Measurements from ENCODE around the gene S100A5.
"Not testable (repeated sequence)": the region's sequence is repeated elsewhere in the genome, so short reads cannot be mapped to it uniquely, and the experiment has no call there.

S100A5 gene, protein sequence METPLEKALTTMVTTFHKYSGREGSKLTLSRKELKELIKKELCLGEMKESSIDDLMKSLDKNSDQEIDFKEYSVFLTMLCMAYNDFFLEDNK

DNA sequence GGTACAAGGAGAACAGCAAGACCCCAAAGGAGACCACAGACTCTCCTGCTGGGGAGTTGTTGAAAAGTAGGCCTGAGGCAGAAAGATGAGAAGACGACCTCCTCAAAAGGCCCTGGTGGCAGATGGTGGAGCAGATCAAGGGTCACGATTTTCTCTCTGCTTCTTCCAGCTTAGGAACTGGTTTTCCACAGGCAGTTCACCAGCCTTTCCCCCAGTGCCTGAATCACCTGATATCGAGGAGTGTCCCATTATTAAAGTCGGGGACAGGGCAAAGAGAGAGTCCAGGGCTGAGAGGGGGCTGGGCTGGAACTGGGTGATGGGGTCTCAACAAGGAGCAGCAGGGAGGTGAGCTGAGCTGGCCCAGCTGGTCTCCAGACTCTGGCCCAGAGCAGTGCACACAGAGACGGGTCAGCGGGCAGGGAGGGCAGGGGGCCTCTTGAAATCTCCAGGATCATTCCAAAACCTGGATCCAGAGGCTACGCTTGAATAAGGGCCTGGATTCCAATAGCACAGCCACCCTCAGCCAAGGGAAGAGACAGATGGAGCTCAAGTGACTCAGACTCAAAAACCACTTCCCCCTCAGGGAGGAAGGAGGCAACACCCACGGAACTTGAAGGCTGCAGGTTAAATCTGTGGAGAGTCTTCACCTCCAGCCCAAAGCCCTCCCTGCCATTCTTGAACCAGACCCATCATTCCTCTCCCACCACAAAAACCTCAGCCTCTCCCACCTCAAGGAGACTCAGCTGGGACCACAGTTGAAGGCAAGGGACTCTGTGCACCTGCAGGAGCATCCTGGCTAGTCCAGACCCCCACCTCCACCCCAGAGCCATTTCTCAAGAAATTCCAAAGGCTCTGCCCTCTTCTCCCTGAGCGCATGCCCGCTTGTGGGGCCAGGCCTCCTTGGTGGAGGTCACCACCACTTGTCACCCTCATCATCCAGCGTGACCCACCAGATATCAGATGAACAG lies at the start of gene S100A5:
Gene S100A5 (minus strand): TSS at position 541 of the 968 bp plus-strand sequence. CDS start 743 bp downstream, outside the sequence.
- DNase-seq = peak; percentile 49 to 70

DNA sequence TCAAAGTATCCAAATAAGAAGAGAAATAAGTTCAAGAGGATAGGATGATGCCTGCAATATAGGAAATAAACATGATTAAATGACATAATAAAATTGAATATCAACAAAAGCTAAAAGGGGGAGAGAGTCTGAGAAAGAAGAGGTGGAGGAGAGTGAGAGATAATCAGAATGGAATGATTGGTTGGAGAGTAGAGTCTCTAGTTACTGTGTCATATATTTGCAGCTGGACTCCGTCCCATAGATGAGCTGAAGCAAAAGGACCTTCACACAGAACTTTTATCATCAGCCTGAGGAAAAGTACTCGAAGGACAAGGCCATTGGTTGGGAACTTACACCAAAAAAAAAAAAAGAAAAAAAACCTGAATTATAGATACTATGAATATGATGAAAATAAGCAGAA lies 47.7 kb upstream of the S100A5 start:
- no peak for DNase-seq

DNA sequence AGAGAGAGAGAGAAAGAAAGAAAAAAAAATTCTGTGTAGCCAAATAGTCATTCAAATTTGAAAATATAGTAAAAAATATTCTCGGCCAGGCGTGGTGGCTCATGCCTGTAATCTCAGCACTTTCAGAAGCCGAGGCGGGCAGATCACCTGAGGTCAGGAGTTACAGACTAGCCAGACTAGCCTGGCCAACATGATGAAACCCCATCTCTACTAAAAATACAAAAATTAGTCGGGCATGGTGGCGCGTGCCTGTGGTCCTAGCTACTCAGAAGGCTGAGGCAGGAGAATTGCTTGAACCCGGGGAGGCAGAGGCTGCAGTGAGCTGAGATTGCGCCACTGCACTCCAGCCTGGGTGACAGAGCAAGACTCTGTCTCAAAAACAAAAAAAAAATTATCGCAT lies 47.3 kb upstream of the S100A5 start:
- not testable (repeated sequence) for DNase-seq

DNA sequence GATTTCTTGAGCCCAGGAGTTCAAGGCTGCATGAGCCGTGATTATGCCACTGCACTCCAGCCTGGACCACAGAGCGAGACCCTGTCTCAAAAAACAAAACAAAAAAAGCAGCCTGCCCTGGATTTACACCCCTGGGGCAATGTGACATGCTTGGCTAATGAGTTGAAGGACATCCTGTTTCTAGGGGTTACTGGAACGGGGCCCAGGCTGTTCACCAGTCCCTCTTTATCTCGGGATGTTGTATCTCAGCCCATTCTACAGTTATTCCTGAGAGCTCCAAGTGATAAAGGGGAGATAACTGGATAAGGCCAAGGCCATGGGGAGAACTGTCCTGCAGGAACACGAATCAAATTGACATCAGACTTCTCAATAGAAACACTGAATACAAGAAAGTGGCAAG lies 46.6 kb upstream of the S100A5 start:
- no peak for DNase-seq

DNA sequence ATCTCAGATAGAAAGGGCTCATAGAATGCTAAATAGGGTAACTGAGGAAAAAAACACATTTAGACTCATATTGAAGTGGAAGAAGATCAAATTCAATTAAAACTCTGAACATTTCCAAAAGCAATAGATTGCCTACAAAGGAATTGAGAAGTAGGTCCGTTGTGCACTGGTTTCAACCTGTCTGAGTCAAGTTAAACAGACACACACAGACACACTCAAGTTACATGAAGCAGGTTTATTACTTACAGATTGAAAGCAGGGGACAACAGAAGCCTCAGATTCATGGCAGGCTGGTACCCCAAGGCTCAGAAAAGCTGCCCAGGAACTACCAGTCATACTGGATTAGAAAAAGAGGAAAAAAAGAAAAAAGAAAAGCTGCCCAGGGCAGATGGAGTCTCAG lies 45.6 kb upstream of the S100A5 start:
- DNase-seq = no peak

DNA sequence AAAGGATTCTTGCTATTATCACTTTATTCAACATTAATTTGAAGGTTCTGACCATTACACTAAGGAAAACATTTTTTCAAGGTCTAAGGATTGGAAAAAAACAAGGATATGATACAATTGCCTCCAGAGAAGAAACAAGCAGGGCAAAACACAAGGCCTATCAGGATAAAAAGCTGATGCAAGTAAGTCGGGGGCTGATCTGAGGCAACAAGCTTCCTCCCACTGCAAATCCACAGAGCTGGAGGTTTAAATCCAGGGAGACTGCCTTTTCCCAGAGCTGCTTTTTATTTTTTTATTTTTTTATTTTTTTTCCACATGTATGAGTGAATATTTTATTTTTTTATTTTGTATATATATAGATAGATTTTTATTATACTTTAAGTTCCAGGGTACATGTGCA lies 44.3 kb upstream of the S100A5 start:
- DNase-seq = no peak

DNA sequence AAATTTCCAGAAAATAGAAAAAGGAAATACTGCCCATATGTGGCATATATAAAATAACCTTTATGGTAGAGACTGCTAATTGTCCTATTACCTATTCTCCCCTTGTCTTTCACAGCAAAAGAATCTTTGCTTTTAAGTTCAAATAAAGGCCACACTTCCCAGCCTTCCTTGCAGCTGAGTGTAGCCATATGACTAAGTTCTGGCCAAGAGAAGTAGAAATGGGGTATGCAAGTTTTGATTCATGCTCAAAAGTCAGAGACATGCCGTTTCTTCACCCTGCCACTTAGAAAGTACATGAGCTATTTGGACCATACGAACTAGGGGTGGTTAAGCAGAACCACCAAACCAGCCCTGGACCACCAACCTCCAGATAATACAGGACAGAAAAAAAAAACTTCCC lies 43.2 kb upstream of the S100A5 start:
- no peak for DNase-seq

DNA sequence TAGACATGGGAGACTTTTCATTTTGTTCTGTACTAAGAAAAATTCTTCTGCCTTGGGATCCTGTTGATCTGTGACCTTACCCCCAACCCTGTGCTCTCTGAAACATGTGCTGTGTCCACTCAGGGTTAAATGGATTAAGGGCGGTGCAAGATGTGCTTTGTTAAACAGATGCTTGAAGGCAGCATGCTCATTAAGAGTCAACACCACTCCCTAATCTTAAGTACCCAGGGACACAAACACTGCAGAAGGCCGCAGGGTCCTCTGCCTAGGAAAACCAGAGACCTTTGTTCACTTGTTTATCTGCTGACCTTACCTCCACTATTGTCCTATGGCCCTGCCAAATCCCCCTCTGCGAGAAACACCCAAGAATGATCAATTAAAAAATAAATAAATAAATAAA lies 42.8 kb upstream of the S100A5 start:
- not testable (repeated sequence) for DNase-seq

DNA sequence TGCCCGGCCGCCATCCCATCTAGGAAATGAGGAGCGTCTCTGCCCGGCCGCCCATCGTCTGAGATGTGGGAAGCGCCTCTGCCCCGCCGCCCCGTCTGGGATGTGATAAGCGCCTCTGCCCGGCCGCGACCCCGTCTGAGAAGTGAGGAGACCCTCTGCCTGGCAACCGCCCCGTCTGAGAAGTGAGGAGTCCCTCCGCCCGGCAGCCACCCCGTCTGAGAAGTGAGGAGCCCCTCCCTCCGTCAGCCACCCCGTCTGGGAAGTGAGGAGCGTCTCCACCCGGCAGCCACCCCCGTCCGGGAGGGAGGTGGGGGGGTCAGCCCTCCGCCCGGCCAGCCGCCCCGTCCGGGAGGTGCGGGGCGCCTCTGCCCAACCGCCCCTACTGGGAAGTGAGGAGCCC lies 42.1 kb upstream of the S100A5 start:
- not testable (repeated sequence) for DNase-seq

DNA sequence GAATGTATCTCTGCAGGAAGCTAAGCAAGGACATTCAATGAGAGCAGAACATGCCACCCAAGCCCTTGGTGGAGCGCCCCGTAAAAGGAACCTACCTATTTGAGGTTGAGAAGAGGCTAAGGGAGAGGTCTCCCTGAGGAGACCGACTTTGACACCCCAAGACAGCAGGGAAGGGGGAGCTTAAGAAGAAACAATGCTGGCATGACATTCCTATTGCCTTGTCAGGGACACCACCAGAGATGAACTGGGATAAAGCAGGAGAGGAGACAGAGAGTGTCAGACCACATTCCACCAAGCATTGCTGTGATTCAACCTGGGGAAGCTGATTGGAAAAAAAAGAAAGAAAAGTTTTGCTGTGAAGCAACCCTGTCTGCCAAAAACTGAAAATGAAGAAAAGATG lies 38.2 kb upstream of the S100A5 start:
- DNase-seq = no peak

DNA sequence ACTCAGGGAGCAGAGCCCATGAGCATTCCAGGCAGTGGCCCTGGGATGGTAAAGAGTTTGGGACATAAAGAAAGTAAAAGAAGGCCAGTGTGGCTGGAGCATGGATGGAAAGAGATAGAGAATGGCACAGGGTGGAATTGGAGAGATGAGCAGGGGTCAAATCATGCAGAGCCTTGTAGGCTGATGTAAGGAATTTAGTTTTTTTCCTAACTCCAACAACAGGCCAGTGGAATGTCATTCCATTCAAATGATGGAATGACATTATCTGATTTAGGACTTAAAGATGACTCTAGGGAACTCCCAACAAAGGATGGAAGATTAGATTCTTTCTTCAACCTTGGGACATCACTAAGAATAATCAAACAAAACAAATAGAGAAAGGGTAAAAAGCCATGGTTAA lies 37.8 kb upstream of the S100A5 start:
- no peak for DNase-seq

DNA sequence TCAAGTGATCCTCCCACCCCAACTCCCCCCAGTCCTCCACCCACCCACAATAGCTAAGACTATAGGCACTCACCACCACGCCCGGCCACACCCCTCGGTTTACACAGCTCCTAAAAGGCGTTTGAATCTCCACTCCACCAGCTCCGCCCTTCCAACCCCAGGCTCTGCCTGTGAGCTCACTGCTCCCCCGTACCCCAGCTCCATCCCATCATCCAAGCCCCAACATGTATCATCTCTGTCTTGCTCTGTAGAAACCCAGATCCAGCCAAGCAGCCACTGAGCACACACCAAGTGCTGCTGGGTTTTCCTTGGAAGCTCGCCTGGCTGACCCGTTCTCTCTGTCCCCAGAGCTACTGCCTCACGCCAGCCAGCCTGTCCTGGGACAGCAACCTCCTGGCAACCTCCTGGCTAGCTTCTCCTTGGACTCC lies 36.9 kb upstream of the S100A5 start:
- no peak for DNase-seq

DNA sequence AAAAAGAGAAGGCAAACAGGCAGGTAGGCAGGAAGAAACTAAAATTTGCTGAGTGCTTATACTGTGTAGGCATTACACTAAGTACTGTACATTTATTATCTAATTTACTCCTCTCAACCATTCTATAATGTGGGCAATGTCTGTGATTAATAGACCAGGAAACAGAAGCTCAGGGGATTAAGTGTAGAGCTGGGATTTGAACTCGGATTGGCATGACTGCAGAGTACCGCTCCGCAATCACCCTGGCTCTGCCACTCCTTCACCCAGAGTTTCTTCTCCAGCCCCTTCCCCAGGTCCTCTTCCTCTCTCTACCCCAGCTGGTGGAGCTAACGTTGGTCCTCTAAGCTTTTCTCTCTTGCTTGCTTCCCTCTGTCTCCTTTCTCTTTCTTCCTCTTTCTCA lies 36.4 kb upstream of the S100A5 start:
- DNase-seq = no peak

DNA sequence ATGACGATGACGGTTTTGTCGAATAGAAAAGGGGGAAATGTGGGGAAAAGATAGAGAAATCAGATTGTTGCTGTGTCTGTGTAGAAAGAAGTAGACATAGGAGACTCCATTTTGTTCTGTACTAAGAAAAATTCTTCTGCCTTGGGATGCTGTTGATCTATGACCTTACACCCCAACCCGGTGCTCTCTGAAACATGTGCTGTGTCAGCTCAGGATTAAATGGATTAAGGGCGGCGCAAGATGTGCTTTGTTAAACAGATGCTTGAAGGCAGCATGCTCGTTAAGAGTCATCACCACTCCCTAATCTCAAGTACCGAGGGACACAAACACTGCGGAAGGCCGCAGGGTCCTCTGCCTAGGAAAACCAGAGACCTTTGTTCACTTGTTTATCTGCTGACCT lies 34.8 kb upstream of the S100A5 start:
- DNase-seq = not testable (repeated sequence)

DNA sequence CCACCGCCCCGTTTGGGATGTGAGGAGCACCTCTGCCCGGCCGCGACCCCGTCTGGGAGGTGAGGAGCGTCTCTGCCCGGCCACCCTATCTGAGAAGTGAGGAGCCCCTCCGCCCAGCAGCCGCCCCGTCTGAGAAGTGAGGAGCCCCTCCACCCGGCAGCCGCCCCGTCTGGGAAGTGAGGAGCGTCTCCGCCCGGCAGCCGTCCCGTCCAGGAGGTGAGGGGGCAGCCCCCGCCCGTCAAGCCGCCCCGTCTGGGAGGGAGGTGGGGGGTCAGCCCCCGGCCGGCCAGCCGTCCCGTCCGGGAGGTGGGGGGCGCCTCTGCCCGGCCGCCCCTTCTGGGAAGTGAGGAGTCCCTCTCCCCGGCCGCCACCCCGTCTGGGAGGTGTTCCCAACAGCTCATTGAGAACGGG lies 34.4 kb upstream of the S100A5 start:
- not testable (repeated sequence) for DNase-seq

DNA sequence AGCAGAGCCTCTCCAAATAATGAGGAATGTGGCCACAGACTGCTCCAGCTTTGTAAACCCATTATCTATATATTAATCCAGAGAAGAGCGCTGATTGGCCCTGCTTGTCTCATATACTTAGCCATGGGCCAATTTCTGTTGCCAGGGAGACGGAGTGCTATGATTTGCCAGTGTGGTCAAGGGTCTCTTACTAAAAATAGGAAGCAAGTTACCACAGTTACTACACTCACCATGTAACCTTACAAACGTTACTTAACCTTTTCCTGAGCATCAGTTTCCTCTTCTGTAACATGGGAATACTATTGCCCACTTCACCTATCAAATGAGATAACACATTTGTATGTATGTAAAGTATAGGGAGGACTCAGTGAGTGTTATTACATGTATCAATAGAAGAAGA lies 32.6 kb upstream of the S100A5 start:
- peak; percentile 53 to 70 for DNase-seq

DNA sequence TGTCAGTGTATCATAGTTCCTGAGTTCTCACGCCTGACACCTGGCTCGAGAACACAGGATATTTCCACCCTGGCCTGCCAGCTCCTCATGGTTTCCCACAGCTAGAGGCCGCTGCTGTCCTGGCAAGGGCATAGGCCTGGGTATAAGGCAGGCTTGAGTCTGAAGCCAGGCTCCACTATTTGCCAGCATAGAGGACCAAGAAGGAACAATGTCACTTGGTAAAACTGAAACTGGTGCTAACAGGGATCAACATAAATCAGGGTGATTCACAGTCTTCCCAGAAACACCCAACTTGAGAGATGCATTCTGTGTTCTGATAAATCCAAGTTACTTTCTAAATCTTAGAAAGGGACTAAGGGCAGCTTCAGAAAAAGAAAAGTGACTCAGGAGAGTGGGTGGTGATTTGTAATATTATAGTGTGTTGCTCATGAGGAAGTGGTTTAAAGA lies 31.9 kb upstream of the S100A5 start:
- peak; percentile 91 to 93 for DNase-seq

DNA sequence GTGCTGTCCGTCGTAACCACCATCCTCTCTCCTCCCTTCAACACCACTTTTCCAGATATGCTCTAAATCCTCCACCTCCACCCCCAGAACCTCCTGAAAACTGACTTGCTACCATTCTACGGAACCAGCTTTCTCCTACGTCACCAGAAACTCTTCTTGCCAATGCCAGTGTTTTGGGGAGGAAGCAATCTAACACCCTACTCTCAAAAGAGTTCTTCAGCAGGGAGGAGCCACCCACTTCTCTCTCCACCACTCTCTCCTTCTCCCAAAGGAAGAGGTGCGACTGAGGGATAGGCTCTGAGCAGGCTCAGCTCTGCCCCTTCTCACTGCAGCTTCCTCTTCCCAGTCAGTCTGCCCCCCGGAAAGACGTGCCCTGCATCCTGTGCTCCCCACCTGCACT lies 31.0 kb upstream of the S100A5 start:
- no peak for DNase-seq

DNA sequence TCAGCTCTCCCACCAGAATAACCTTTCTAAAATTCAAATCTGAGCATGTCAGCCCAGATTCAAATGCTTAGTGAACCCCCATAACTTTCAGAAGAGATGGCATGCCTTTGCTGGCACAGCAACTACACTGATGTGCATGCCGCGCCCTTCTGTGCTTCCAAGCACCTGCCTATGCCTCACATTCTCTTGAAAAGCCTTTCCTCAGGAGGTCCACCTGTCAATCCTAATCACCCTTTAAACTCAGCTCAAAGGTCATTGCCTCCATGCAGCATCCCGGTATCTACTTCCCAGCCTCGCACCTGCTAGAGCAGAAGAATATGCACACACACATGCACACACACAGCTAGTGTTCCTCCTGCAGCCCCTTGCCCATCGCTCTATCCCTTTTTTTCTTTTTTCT lies 30.1 kb upstream of the S100A5 start:
- no peak for DNase-seq

DNA sequence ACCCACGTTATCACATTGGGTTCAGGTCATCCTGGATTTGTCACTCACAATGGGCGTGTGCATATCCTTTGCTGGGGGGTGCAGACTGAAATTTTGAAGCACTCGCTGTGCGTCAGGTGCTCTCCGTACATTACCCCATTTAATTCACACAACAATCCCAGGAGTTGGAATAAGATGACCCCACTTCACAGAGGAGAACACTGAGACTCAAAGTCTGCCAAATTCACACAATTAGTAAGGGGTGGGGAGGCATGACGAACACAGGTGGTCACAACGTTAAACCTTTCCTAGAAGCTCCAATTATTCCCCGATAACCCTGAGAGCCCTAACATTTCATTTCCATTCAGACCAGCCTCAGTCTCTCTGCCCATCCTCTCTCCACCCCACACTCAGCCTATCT lies 28.7 kb upstream of the S100A5 start:
- DNase-seq = no peak

DNA sequence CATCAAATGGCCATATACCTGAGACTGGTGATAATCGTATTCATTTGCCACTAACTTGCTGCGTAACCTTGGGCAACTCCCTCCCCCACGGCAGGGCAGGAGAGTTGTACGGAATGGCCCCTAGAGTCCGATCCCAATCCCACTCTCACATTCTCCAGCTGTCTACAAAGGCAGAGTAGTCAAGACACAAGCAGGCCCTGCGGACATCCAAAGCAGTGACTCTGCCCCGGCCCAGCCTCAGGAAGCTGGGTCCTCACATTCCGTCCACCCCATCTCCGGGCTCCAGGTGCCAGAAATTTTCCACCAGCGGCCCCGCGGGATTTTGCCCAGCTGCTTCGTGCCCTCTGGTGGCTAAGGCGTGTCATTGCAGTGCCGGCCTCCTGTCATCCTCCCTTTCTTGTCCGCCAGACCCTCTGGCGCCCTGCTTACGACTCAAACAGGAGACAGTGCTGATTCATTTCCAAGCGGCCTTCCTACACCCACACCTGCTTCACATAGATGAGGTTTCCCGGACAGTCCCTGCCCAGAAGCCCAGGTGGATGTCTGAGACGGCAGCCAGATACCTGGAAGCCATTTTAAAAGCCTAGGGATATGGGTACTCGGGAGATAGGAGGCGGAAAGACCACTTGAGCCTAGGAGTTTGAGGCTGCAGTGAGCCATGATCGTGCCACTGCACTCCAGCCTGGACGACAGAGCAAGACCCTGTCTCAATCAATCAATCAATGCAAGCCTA lies 27.8 kb upstream of the S100A5 start:
- DNase-seq = peak; percentile 58 to 92

DNA sequence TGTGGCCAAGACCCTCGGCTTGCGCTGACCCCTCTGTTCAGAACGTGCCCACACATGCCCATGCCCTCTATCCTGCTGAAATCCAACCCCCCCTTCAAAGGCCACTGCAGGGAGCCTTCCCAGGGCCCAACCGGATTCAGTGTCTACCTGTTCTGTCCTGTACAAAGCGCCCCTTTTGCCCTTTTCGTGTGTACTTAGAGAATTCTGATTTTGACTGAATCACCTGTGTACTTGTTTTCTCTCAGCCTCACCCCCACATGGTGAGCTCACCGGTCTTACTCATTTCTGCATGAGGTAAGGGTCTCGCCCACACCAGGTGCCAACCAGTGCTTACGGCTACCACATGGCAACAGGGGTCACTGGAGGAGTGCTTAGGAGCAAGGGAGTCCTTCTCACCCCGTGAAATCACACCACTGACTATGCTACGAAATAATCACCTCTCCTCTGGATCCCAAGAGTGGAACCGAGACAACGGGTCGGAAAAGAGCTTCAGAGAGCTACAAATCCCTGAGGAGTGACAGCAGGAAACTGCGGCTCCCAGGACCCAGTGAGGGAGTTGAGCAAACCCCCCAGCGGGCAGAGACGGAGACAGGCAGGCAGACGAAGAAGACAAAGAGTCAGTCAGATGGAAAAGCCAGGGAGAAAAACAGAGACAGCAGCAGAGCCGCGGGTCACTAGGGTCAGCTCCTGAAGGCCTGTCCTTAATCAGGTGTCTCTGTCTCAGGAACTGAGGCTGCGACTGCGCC lies 27.1 kb upstream of the S100A5 start:
- DNase-seq = peak in 1 of 2 donors; percentile 31

Data from inflammatory macrophage treated with lipopolysaccharide for 1 hour (primary cell).